Endothelial cell of umbilical vein (primary cell): ENCODE measurements around the gene B9D2.

ENCODE experiments used
- EZH2 ChIP-seq: IDR thresholded peaks from 2 replicates; pipeline ENCODE4 v1.6.1; 2012; ENCODE audit warnings: borderline replicate concordance, low read depth, mild to moderate bottlenecking, moderate library complexity, low read length, inconsistent platforms; ENCODE audit not compliant: severe bottlenecking
- JUN ChIP-seq: IDR thresholded peaks from 2 replicates; pipeline ENCODE4 v1.6.1; 2011; ENCODE audit warnings: borderline replicate concordance, low read depth; ENCODE audit not compliant: insufficient read length, insufficient read depth

DNA sequence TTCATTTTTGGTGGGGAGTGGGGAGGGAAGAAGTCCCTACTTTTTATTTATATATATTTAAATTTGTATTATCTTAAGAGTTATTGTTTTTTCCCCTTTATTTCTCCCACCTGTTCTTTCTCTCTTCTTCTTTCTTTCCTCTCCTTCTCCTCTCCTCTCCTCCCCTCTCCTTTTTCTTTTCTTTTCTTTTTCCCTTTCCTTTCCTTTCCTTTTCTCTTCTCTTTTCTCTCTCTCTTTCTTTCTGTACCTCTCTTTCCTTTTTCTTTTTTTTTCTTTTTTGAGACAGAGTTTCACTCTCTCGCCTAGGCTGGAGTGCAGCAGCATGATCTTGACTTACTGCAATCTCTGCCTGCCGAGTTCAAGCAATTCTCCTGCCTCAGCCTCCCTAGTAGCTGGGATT lies 35.6 kb upstream of the B9D2 start:
- TF ChIP-seq JUN (no peak), EZH2 (no peak)
